DMS53 treated with DMSO at 0.1 percent for 48 hours (cell line): ENCODE data around the gene CSPG5.

Experiments
- DNase-seq: peaks from one replicate; lab custom pipeline; 2025; ENCODE audit not compliant: unreplicated experiment; lab: John Stamatoyannopoulos, UW

CSPG5 gene

GRCh38 chr3:47588587-47588986 lies 9.9 kb upstream of the CSPG5 start:
- DNase-seq, result no peak

GRCh38 chr3:47588053-47588452 lies 9.4 kb upstream of the CSPG5 start:
- DNase-seq, result no peak

GRCh38 chr3:47586746-47587145 lies 8.1 kb upstream of the CSPG5 start:
- no peak for DNase-seq

GRCh38 chr3:47583320-47584075 lies 4.8 kb upstream of the CSPG5 start:
- no peak for DNase-seq

GRCh38 chr3:47581835-47582234 lies 3.2 kb upstream of the CSPG5 start:
- no peak for DNase-seq

- DNase-seq, result no peak
Observed at GRCh38 chr3:47581422-47581821, 2.8 kb upstream of the CSPG5 start.

- no peak for DNase-seq
Observed at GRCh38 chr3:47580481-47580880, 1.8 kb upstream of the CSPG5 start.

GRCh38 chr3:47579875-47580274 lies 1.2 kb upstream of the CSPG5 start:
- no peak for DNase-seq

- no peak for DNase-seq
Observed at GRCh38 chr3:47578119-47578632, 489 bp downstream of the CSPG5 start.

GRCh38 chr3:47577583-47578118 lies 1.0 kb downstream of the CSPG5 start:
- no peak for DNase-seq

GRCh38 chr3:47573190-47574172 lies 5.2 kb downstream of the CSPG5 start:
- no peak for DNase-seq

- DNase-seq, result no peak
Observed at GRCh38 chr3:47571391-47572175, 7.1 kb downstream of the CSPG5 start.

- no peak for DNase-seq
Observed at GRCh38 chr3:47568901-47569300, 9.8 kb downstream of the CSPG5 start.

GRCh38 chr3:47567149-47567548 lies 11.5 kb downstream of the CSPG5 start:
- no peak for DNase-seq

- no peak for DNase-seq
Observed at GRCh38 chr3:47566667-47567066, 12.0 kb downstream of the CSPG5 start.

GRCh38 chr3:47565734-47566550 lies 12.7 kb downstream of the CSPG5 start:
- no peak for DNase-seq

GRCh38 chr3:47556351-47556750 lies 22.3 kb downstream of the CSPG5 start:
- DNase-seq, result no peak

GRCh38 chr3:47554335-47554734 lies 24.3 kb downstream of the CSPG5 start:
- DNase-seq, result no peak

- no peak for DNase-seq
Observed at GRCh38 chr3:47553407-47553806, 25.3 kb downstream of the CSPG5 start.
